ENCODE data around the gene GYPE.
"Not testable (repeated sequence)": the region's sequence is repeated elsewhere in the genome, so short reads cannot be mapped to it uniquely, and the experiment has no call there.

GYPE gene

DNA sequence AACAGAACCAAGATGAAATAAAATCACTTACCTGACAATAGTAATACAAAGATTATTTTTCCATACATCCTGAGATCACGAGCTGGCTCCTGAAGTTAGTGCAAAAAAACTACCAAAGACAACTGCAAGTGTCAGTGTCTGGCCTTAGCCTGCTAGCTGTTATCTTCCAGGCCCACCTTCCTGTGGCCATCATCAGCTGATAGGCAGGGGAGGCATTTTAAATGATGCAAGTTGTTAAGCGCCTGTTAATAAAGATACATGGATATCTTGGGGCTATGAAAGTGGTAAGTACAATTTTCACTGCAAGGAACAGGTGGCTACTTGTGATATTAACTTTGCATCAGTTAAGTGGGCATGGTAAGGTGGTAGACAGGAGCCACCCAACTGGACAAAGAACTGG is at the start of gene GYPE:
Gene GYPE, minus strand, starts transcription at position 120 of the 400 bp plus-strand sequence. Its CDS starts 52 bp downstream, at position 68.
- not testable (repeated sequence) for TF ChIP-seq GATA3, GATA2 (IDR thresholded peaks at IDR 0.05; ENCODE audit: low read depth, low read length)

DNA sequence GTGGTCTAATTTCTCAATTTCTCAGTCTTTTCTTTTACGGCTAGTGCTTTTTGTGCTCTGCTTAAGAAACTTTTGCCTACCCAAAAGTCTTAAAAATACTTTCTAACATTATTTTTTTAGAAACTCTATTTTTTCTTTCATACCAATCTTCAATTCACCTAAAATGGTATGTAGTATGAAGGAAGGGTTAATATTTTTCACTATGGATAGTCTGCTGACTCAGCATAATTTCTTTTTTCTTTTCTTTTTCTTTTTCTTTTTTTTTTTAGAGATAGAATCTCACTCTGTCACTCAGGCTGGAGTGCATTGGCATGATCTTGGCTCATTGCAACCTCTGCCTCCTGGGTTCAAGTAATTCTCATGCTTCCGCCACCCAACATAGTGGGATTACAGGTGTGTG is 34.2 kb upstream of the GYPE start:
- no peak for TF ChIP-seq GATA3 (IDR thresholded peaks at IDR 0.05; ENCODE audit: low read depth, low read length)
- no peak for TF ChIP-seq GATA2 (IDR thresholded peaks at IDR 0.05; ENCODE audit: low read depth, low read length)

DNA sequence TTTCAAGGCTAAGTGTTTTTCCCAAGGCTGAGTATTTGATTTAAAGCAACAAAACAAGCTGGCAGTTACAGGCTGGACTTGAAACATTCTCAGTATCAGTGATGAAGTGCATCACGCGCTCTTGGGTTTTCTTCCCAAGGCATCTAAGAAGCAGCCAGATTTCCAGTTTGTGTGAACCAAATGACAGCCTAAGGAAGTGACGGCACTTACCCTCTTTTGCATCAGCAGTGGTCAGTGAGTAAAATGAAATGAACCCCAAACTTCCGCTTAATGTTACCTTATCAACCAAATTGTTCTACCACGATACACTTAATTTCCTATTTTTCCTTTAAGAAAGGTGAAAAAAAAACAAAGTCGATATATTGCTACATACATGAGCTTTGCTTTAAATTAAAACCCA is 15.8 kb upstream of the GYPE start:
- TF ChIP-seq GATA3 (IDR thresholded peaks at IDR 0.05; ENCODE audit: low read depth, low read length) (no peak), GATA2 (IDR thresholded peaks at IDR 0.05; ENCODE audit: low read depth, low read length) (no peak)

DNA sequence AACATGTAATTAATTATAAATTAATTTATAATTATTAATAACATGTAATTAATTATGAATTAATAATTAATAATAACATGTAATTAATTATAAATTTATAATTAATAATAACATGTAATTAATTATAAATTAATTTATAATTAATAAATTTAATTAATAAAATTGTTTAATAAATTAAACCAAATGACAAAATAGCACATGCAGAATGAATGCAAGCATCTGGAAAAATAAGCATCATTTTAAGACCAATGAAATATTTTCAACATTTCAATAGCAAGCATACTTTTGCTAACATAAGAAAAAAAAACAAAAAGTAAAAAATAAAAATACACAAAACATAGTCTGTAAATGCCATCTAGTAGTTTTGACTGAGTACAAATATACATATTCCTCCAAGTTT is 21.8 kb downstream of the GYPE start:
- TF ChIP-seq GATA3 (IDR thresholded peaks at IDR 0.05; ENCODE audit: low read depth, low read length), result no peak
- no peak for TF ChIP-seq GATA2 (IDR thresholded peaks at IDR 0.05; ENCODE audit: low read depth, low read length)

DNA sequence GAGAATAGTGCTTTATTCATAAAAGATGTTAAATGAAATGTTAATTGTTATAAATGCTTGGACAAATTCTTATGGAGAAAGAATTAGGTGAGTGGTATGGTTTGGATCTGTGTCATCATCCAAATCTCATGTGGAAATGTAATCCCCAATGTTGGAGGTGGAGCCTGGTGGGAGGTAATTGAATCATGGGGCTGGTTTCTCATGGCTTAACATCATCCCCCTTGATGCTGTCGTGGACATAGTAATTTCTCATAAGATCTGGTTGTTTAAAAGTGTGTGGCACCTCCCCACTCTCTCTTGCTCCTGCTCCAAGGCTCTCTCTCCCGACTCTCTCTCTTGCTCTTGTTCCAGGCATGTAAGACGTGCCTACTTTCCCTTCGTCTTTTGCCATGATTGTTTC is 22.5 kb downstream of the GYPE start:
- no peak for TF ChIP-seq GATA2 (IDR thresholded peaks at IDR 0.05; ENCODE audit: low read depth, low read length)
- no peak for TF ChIP-seq GATA3 (IDR thresholded peaks at IDR 0.05; ENCODE audit: low read depth, low read length)

DNA sequence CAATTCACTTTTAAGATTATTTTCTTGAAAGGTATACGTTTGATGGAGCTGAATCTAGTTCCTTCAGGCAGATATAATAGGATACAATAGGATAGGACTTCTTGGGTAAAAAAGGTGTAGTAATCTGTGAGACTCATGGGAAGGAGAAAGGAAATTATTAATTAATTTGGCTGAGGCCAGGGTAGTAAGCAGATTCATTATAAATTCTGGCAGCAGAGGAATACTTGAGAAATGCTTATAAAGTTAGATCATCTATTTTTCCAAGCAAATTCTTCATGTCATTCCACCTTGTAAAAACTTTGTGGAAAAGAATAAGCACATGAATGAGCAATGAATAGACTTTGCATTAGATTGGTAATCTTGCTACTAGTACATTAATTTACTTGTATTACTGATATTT is 46.9 kb downstream of the GYPE start:
- no peak for TF ChIP-seq GATA2 (IDR thresholded peaks at IDR 0.05; ENCODE audit: low read depth, low read length)
- no peak for TF ChIP-seq GATA3 (IDR thresholded peaks at IDR 0.05; ENCODE audit: low read depth, low read length)
